HepG2 (cell line): ENCODE results near the gene DHRS12. TPM values are rescaled to one million over a fixed set of nuclear protein-coding genes. Genes with fewer than 3 reads are reported as not detected.

ENCODE experiments used
- GABPB1 ChIP-seq: IDR thresholded peaks from 2 replicates; pipeline ENCODE4 v1.6.1; 2016; ENCODE audit warnings: mild to moderate bottlenecking, missing genetic modification reagents, moderate library complexity, missing compliant biosample characterization
- HMGXB3 ChIP-seq: sonication (generic); formaldehyde crosslinking; IDR thresholded peaks from 2 replicates; pipeline ENCODE4 v1.4.0; 2020; ENCODE audit warnings: missing genetic modification reagents, borderline replicate concordance
- IRF1 ChIP-seq: sonication (generic); formaldehyde crosslinking; IDR thresholded peaks from 2 replicates; pipeline ENCODE4 v1.4.0; 2020; ENCODE audit warnings: low read depth, mild to moderate bottlenecking, missing genetic modification reagents
- MED1 ChIP-seq: sonication (generic); formaldehyde crosslinking; IDR thresholded peaks from 2 replicates; pipeline ENCODE4 v1.4.0; 2020; ENCODE audit warnings: missing genetic modification reagents
- NR0B2 ChIP-seq: sonication (generic); formaldehyde crosslinking; IDR thresholded peaks from 2 replicates; pipeline ENCODE4 v1.4.0; 2020; ENCODE audit warnings: mild to moderate bottlenecking, missing genetic modification reagents
- SOX5 ChIP-seq: IDR thresholded peaks from 2 replicates; pipeline ENCODE4 v1.6.1; 2016; ENCODE audit warnings: borderline replicate concordance
- ZNF232 ChIP-seq: sonication (generic); formaldehyde crosslinking; IDR thresholded peaks from 2 replicates; pipeline ENCODE4 v1.4.0; 2020; ENCODE audit warnings: missing genetic modification reagents, borderline replicate concordance
- ZNF547 ChIP-seq: sonication (generic); formaldehyde crosslinking; IDR thresholded peaks from 2 replicates; pipeline ENCODE4 v1.5.1; 2020; ENCODE audit warnings: mild to moderate bottlenecking, missing genetic modification reagents
- ZNF687 ChIP-seq: sonication (generic); formaldehyde crosslinking; IDR thresholded peaks from 2 replicates; pipeline ENCODE4 v1.5.1; 2020; ENCODE audit warnings: mild to moderate bottlenecking, missing genetic modification reagents, moderate library complexity
- ZNF749 ChIP-seq: sonication (generic); formaldehyde crosslinking; IDR thresholded peaks from 2 replicates; pipeline ENCODE4 v1.8.0; 2022; ENCODE audit warnings: mild to moderate bottlenecking, missing genetic modification reagents, moderate library complexity, borderline replicate concordance
- polyA plus RNA-seq, 8 experiments: library from polyadenylated mRNA; depleted of rRNA in 3 of 8; stranded (reverse) in 7 of 8; unstranded in 1 of 8; fragments of >200 nt; fragmentation: Illumina TruSeq in 4 of 8; extraction: Trizol in 4 of 8; gene quantifications; 2 replicates each; pipeline versions ENCODE4 v1.2.1 to v1.2.3, GENCODE V29; 2011 to 2016; ENCODE audit warnings: low read depth in 4 of 8, missing spikeins in 1 of 8, mixed read lengths in 1 of 8; ENCODE audit not compliant: insufficient read depth in 1 of 8
- total RNA-seq, 5 experiments: library from RNA; depleted of rRNA; stranded (reverse); fragments of >200 nt; fragmentation: Illumina TruSeq; extraction: Trizol; gene quantifications; 2 replicates each; pipeline ENCODE4 v1.2.3, GENCODE V29; 2016; ENCODE audit warnings: low read depth in 1 of 5
- TF ChIP-seq, protein P1 (sequence below): sonication (generic); formaldehyde crosslinking; IDR thresholded peaks from 2 replicates; pipeline ENCODE4 v1.8.0; 2022; ENCODE audit warnings: missing genetic modification reagents, mild to moderate bottlenecking, moderate library complexity, borderline replicate concordance
- TF ChIP-seq, protein P2 (sequence below): sonication (generic); formaldehyde crosslinking; IDR thresholded peaks from 2 replicates; pipeline ENCODE4 v1.5.0; 2020; ENCODE audit warnings: mild to moderate bottlenecking, missing genetic modification reagents, borderline replicate concordance

Gene DHRS12
- total and polyA plus RNA-seq, 2 of the 13 experiments (the other 11 are each of a cell fraction or from before 2014, with no cell fraction given), result 7.2 to 8.4 TPM

- peak; percentile 97 for TF ChIP-seq ZNF687 (CRISPR knock-in tag)
- peak; percentile 47 for TF ChIP-seq MED1 (CRISPR knock-in tag)
- TF ChIP-seq NR0B2, result peak; percentile 70
- TF ChIP-seq ZNF232 (CRISPR knock-in tag), result peak; percentile 77; the same call in 1 of the 2 replicates
- peak; percentile 27; the same call in 1 of the 2 replicates for TF ChIP-seq ZNF749 (CRISPR knock-in tag)
- TF ChIP-seq, protein P1, sequence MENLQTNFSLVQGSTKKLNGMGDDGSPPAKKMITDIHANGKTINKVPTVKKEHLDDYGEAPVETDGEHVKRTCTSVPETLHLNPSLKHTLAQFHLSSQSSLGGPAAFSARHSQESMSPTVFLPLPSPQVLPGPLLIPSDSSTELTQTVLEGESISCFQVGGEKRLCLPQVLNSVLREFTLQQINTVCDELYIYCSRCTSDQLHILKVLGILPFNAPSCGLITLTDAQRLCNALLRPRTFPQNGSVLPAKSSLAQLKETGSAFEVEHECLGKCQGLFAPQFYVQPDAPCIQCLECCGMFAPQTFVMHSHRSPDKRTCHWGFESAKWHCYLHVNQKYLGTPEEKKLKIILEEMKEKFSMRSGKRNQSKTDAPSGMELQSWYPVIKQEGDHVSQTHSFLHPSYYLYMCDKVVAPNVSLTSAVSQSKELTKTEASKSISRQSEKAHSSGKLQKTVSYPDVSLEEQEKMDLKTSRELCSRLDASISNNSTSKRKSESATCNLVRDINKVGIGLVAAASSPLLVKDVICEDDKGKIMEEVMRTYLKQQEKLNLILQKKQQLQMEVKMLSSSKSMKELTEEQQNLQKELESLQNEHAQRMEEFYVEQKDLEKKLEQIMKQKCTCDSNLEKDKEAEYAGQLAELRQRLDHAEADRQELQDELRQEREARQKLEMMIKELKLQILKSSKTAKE (CRISPR knock-in tag), result peak; percentile 29; the same call in 1 of the 2 replicates
- peak; percentile 73 for TF ChIP-seq ZNF547 (CRISPR knock-in tag)
- no peak for TF ChIP-seq IRF1 (CRISPR knock-in tag)
- TF ChIP-seq GABPB1 (CRISPR knock-in tag), result peak; percentile 93
- TF ChIP-seq HMGXB3, result no peak; the same call in 1 of the 2 replicates
- TF ChIP-seq, protein P2, sequence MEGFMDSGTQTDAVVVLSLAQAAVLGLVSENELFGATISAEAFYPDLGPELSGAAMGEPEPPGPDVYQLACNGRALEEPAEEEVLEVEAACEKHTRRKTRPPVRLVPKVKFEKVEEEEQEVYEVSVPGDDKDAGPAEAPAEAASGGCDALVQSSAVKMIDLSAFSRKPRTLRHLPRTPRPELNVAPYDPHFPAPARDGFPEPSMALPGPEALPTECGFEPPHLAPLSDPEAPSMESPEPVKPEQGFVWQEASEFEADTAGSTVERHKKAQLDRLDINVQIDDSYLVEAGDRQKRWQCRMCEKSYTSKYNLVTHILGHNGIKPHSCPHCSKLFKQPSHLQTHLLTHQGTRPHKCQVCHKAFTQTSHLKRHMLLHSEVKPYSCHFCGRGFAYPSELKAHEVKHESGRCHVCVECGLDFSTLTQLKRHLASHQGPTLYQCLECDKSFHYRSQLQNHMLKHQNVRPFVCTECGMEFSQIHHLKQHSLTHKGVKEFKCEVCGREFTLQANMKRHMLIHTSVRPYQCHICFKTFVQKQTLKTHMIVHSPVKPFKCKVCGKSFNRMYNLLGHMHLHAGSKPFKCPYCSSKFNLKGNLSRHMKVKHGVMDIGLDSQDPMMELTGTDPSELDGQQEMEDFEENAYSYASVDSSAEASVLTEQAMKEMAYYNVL (CRISPR knock-in tag), result no peak; the same call in 1 of the 2 replicates
- peak; percentile 18; the same call in 1 of the 2 replicates for TF ChIP-seq SOX5 (CRISPR knock-in tag)
Observed at GRCh38 chr13:51803422-51804294, at the start of gene DHRS12 (continued).
